Measurements from ENCODE around the gene CREBBP. TPM values are rescaled to one million over a fixed set of nuclear protein-coding genes. Genes with fewer than 3 reads are reported as not detected.

CREBBP gene
- total and polyA plus RNA-seq, 9 of the 15 experiments (the other 6 are each of a cell fraction or from before 2014, with no cell fraction given): 0.70 to 24.8 (median 5.6) TPM

GRCh38 chr16:3766177-3766576, 114.3 kb downstream of the CREBBP start (continued):
- TF ChIP-seq ZSCAN29 (IDR thresholded peaks at IDR 0.05): no peak
- TF ChIP-seq IRF1 (CRISPR knock-in tag; IDR thresholded peaks at IDR 0.05; ENCODE audit: borderline replicate concordance): no peak
- no peak for TF ChIP-seq ZZZ3 (IDR thresholded peaks at IDR 0.05)
- TF ChIP-seq KDM4B (IDR thresholded peaks at IDR 0.05; ENCODE audit: borderline replicate concordance in 2 of 2, low read depth in 1 of 2): no peak

GRCh38 chr16:3764409-3764808, 116.1 kb downstream of the CREBBP start:
- WGBS (ENCODE audit: insufficient coverage, low coverage, missing lambda C conversion rate): 91% methylated on average over 3 of the region's 3 CpGs
- no peak overlapping the region for H2AFZ ChIP-seq (ENCODE audit: low read depth, low read length)
- H4K20me1 ChIP-seq (replicated peaks; ENCODE audit: control insufficient read depth, insufficient read depth, low read length): no peaks in the 10 kb centered on the region
- no peaks in the 10 kb centered on the region for H3K79me2 ChIP-seq (ENCODE audit: control insufficient read depth, insufficient read depth, low read length)
- CTCF ChIA-PET (ENCODE audit: low intra/inter-chr PET ratio): no interaction called here
- no peak overlapping the region for H3K27ac ChIP-seq (ENCODE audit: extremely low read depth, low read depth, low read length)
- DNase-seq (ENCODE audit: extremely low read depth in 1 of 4, low spot score in 3 of 4): no peak
- intact Hi-C loops (cut with micrococcal nuclease): no loop called here
- no peaks in the 10 kb centered on the region for H3K4me1 ChIP-seq (replicated peaks in 1 of 2; ENCODE audit: control insufficient read depth in 2 of 2, insufficient read depth in 2 of 2, low read length in 2 of 2)
- no peak overlapping the region for H3K4me2 ChIP-seq (ENCODE audit: insufficient read depth, low read length)
- no peaks in the 10 kb centered on the region for H3K27me3 ChIP-seq (ENCODE audit: control insufficient read depth in 2 of 2, insufficient read depth in 2 of 2, low read length in 2 of 2)
- no peak for FAIRE-seq
- no peak overlapping the region; a peak in 1 of 4 replicates for H3K9ac ChIP-seq (ENCODE audit: insufficient read depth in 1 of 2, low read depth in 2 of 2, low read length in 2 of 2)
- no peaks in the 10 kb centered on the region for H3K9me3 ChIP-seq (replicated peaks; ENCODE audit: control insufficient read depth, insufficient read depth, low read depth, low read length)
- POLR2A ChIA-PET: interaction anchor here (1.8 kb wide), 1 partner anchor 18 kb away, joined by 4 read pairs; no protein-coding TSS in a partner anchor
- ATAC-seq: no peak
- in situ Hi-C loops (cut with MboI): no loop called here
- BruUV-seq (replicated peaks): no TSS peak
- H3K36me3 ChIP-seq (ENCODE audit: control insufficient read depth, insufficient read depth, low read length): peaks cover 49% of the 10 kb centered on the region
- H3K9me1 ChIP-seq (ENCODE audit: control insufficient read depth, insufficient read depth, low read length): no peaks in the 10 kb centered on the region
- H3K4me3 ChIP-seq: no peak overlapping the region
- TF ChIP-seq HDAC3 (IDR thresholded peaks at IDR 0.05; ENCODE audit: borderline replicate concordance, partially characterized antibody) (no peak), CSDE1 (IDR thresholded peaks at IDR 0.05) (no peak), ZNF57 (CRISPR knock-in tag; IDR thresholded peaks at IDR 0.05) (no peak), ARHGAP35 (IDR thresholded peaks at IDR 0.05; ENCODE audit: partially characterized antibody) (no peak), MYC (IDR thresholded peaks at IDR 0.05; ENCODE audit: low read depth, low read length) (no peak), MYC (CRISPR knock-in tag; IDR thresholded peaks at IDR 0.05; ENCODE audit: borderline replicate concordance, low read depth) (no peak), TARDBP (IDR thresholded peaks at IDR 0.05) (no peak), FUS (optimal IDR thresholded peaks at IDR 0.05; ENCODE audit: low read depth, low read length) (no peak), ZNF407 (IDR thresholded peaks at IDR 0.05; ENCODE audit: low read depth) (no peak), EHMT2 (IDR thresholded peaks at IDR 0.05) (no peak)

Measured in K562 (cell line).